Peyer's patch (tissue), 4 donors: ENCODE data around the gene CTTNBP2NL. TPM values are rescaled to one million over a fixed set of nuclear protein-coding genes. Genes with fewer than 3 reads are reported as not detected.

ENCODE experiments used
- DNase-seq, 3 donors: peaks; one replicate each; pipeline ENCODE4 v3.0.0-alpha.2; 2017 to 2019
- H3K27ac ChIP-seq, 4 donors: fragments of 200-600 bp; sonication (generic); one replicate each; pipeline ENCODE4 v1.5.1; 2016 to 2019
- H3K27me3 ChIP-seq, 2 donors: fragments of 200-600 bp; sonication (generic); one replicate each; pipeline ENCODE4 v1.5.1; 2019
- H3K36me3 ChIP-seq, 3 donors: fragments of 200-600 bp; sonication (generic); one replicate each; pipeline ENCODE4 v1.5.1; 2016 to 2019
- H3K4me1 ChIP-seq, 4 donors: fragments of 200-600 bp; sonication (generic); one replicate each; pipeline ENCODE4 v1.5.1; 2016 to 2019
- H3K4me3 ChIP-seq, 4 donors: fragments of 200-600 bp; sonication (generic); 1 replicate in 3 of 4; 2 replicates in 1 of 4; pipeline ENCODE4 v1.5.1; 2016 to 2019; ENCODE audit warnings: mild to moderate bottlenecking in 1 of 4
- H3K9me3 ChIP-seq, 4 donors: fragments of 200-600 bp; sonication (generic); one replicate each; pipeline ENCODE4 v1.5.1; 2016 to 2019; ENCODE audit warnings: mild to moderate bottlenecking in 1 of 4
- POLR2A ChIP-seq, 2 donors: fragments of 450-650 bp; IDR thresholded peaks; one replicate each; pipeline ENCODE4 v1.5.1; 2017; ENCODE audit warnings: antibody characterized with exemption in 2 of 2, mild to moderate bottlenecking in 2 of 2, moderate library complexity in 2 of 2
- total RNA-seq, 4 donors: library from RNA; depleted of rRNA; stranded (reverse); fragments of >200 nt; gene quantifications; one replicate each; pipeline ENCODE4 v1.1.0, GENCODE V29; 2016
- TF ChIP-seq, protein P1 (sequence below), 6 experiments: fragments of 450-650 bp in 4 of 6; fragments of 200-600 bp in 2 of 6; sonication (generic) in 1 of 6; IDR thresholded peaks; one replicate each; pipeline ENCODE4 v1.5.1; 2017 to 2019; ENCODE audit warnings: antibody characterized with exemption in 6 of 6, mild to moderate bottlenecking in 3 of 6, moderate library complexity in 1 of 6

The CTTNBP2NL gene
- total RNA-seq, 4 donors from 2014 or later = 28.4 to 81.7 (median 59.1) TPM

GRCh38 chr1:112380356-112380755, 15.7 kb upstream of the CTTNBP2NL start:
- no peak for DNase-seq
- TF ChIP-seq POLR2A (IDR thresholded peaks at IDR 0.05) = no peak
- TF ChIP-seq, protein P1, sequence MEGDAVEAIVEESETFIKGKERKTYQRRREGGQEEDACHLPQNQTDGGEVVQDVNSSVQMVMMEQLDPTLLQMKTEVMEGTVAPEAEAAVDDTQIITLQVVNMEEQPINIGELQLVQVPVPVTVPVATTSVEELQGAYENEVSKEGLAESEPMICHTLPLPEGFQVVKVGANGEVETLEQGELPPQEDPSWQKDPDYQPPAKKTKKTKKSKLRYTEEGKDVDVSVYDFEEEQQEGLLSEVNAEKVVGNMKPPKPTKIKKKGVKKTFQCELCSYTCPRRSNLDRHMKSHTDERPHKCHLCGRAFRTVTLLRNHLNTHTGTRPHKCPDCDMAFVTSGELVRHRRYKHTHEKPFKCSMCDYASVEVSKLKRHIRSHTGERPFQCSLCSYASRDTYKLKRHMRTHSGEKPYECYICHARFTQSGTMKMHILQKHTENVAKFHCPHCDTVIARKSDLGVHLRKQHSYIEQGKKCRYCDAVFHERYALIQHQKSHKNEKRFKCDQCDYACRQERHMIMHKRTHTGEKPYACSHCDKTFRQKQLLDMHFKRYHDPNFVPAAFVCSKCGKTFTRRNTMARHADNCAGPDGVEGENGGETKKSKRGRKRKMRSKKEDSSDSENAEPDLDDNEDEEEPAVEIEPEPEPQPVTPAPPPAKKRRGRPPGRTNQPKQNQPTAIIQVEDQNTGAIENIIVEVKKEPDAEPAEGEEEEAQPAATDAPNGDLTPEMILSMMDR (IDR thresholded peaks at IDR 0.05) = no peak
- Histone ChIP-seq H3K4me3 (no peak overlapping the region), H3K4me1 (no peaks in the 10 kb centered on the region), H3K27me3 (no peaks in the 10 kb centered on the region), H3K27ac (no peak overlapping the region), H3K9me3 (no peaks in the 10 kb centered on the region), H3K36me3 (no peaks in the 10 kb centered on the region)

- H3K27ac ChIP-seq = no peak overlapping the region
- no peak for DNase-seq
Observed at GRCh38 chr1:112381324-112382076, 14.5 kb upstream of the CTTNBP2NL start.

GRCh38 chr1:112383759-112384370, 12.1 kb upstream of the CTTNBP2NL start:
- no peaks in the 10 kb centered on the region for H3K9me3 ChIP-seq
- no peaks in the 10 kb centered on the region for H3K36me3 ChIP-seq
- no peaks in the 10 kb centered on the region for H3K27me3 ChIP-seq
- H3K27ac ChIP-seq = no peak overlapping the region
- TF ChIP-seq POLR2A (IDR thresholded peaks at IDR 0.05) = no peak
- TF ChIP-seq, protein P1 (IDR thresholded peaks at IDR 0.05) = no peak
- H3K4me1 ChIP-seq = no peaks in the 10 kb centered on the region
- H3K4me3 ChIP-seq = no peak overlapping the region
- no peak for DNase-seq

More at GRCh38 chr1:112381324-112382076, 14.5 kb upstream of the CTTNBP2NL start:
- H3K36me3 ChIP-seq = no peaks in the 10 kb centered on the region
- H3K9me3 ChIP-seq = no peaks in the 10 kb centered on the region
- H3K4me1 ChIP-seq = no peaks in the 10 kb centered on the region
- no peaks in the 10 kb centered on the region for H3K27me3 ChIP-seq
- no peak for TF ChIP-seq POLR2A (IDR thresholded peaks at IDR 0.05)
- TF ChIP-seq, protein P1 (IDR thresholded peaks at IDR 0.05) = no peak
- no peak overlapping the region for H3K4me3 ChIP-seq

GRCh38 chr1:112386024-112386723, 9.8 kb upstream of the CTTNBP2NL start:
- H3K36me3 ChIP-seq = no peaks in the 10 kb centered on the region
- no peak for DNase-seq

DNA sequence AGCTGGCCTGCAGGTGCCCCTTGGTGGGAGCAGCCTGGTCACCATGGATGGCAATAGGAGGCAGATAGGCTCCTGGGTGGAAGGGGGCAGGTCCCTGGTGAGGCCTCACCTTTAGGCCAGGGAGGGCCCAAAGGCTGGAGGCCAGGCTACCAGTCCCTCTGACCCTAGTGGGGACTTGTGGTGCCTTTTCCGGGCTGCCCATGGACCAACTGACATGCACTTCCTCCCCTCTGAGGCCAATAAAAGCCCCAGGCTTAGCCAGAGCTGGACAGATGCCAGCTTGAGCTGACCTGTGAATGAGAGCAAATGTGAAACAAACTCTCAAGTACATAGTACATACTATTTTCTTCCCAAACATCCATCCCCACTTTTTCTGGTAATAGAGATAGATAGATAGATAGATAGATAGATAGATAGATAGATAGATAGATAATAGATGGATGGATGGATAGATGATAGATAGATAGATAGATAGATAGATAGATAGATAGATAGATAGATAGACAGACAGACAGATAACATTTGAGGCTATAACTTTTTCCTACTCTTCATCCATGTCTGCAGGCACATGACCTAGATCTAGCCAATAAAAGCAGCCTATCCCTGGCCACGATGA, 9.2 kb upstream of the CTTNBP2NL start:
- Histone ChIP-seq H3K4me3 (no peak overlapping the region), H3K36me3 (no peaks in the 10 kb centered on the region), H3K9me3 (no peaks in the 10 kb centered on the region), H3K4me1 (peaks cover 0 to 8% (median 1%) of the 10 kb centered on the region in 4 donors), H3K27me3 (no peaks in the 10 kb centered on the region), H3K27ac (no peak overlapping the region)
- no peak for DNase-seq
- no peak for TF ChIP-seq POLR2A (IDR thresholded peaks at IDR 0.05)
- TF ChIP-seq, protein P1 (IDR thresholded peaks at IDR 0.05) = no peak

More at GRCh38 chr1:112386024-112386723, 9.8 kb upstream of the CTTNBP2NL start:
- Histone ChIP-seq H3K4me1 (peaks cover 0 to 2% (median 0%) of the 10 kb centered on the region in 4 donors), H3K4me3 (no peak overlapping the region), H3K27ac (no peak overlapping the region), H3K9me3 (no peaks in the 10 kb centered on the region), H3K27me3 (no peaks in the 10 kb centered on the region)
- TF ChIP-seq POLR2A (IDR thresholded peaks at IDR 0.05) = no peak
- TF ChIP-seq, protein P1 (IDR thresholded peaks at IDR 0.05) = no peak
